PC-3 (cell line): ENCODE measurements around the gene COL27A1. TPM values are rescaled to one million over a fixed set of nuclear protein-coding genes. Genes with fewer than 3 reads are reported as not detected.

Source experiments
- ATAC-seq: fragments of 200-7000 bp; cut with Tn5 transposase; 2 replicates; pipeline ENCODE4 v1.9.1; 2020; ENCODE audit warnings: mild to moderate bottlenecking, moderate library complexity
- BruUV-seq: library from RNA; stranded (reverse); fragments of 400-500 nt; replicated peaks from 2 replicates; lab custom pipeline; 2021; lab: Mats Ljungman, UMichigan
- CTCF ChIA-PET: fragments of 300-600 bp; sonication (Branson Sonifier 250); formaldehyde crosslinking; loops from one replicate; lab custom pipeline; 2022; ENCODE audit warnings: antibody characterized with exemption; lab: Charles Lee
- POLR2A ChIA-PET: fragments of 300-600 bp; sonication (Branson Sonifier 250); formaldehyde crosslinking; loops from one replicate; lab custom pipeline; 2022; ENCODE audit warnings: antibody characterized with exemption; ENCODE audit not compliant: unreplicated experiment; lab: Charles Lee
- DNase-seq: peaks from one replicate; pipeline ENCODE4 v3.0.0-alpha.2; 2015
- H2AFZ ChIP-seq: fragments of 300-600 bp; sonication (generic); 2 replicates; pipeline ENCODE4 v1.6.0; 2016; ENCODE audit warnings: antibody characterized with exemption, low read length
- H3F3A ChIP-seq: fragments of 300-600 bp; sonication (generic); one replicate; pipeline ENCODE4 v1.6.0; 2017; ENCODE audit warnings: antibody characterized with exemption, low read length, control low read depth, mild to moderate bottlenecking; ENCODE audit not compliant: unreplicated experiment
- H3K27ac ChIP-seq: fragments of 300-600 bp; sonication (generic); 2 replicates; pipeline ENCODE4 v1.5.1; 2016; ENCODE audit warnings: mild to moderate bottlenecking, low read length
- H3K27me3 ChIP-seq: fragments of 300-600 bp; sonication (generic); 2 replicates; pipeline ENCODE4 v1.6.1; 2016; ENCODE audit warnings: low read length, mixed read lengths
- H3K36me3 ChIP-seq: fragments of 300-600 bp; sonication (generic); 2 replicates; pipeline ENCODE4 v1.6.1; 2016; ENCODE audit warnings: low read depth, mixed run types, low read length, mixed read lengths
- H3K4me1 ChIP-seq: fragments of 300-600 bp; sonication (generic); 2 replicates; pipeline ENCODE4 v1.5.1; 2016; ENCODE audit warnings: low read length; ENCODE audit not compliant: insufficient read depth
- H3K4me2 ChIP-seq: fragments of 300-600 bp; sonication (generic); 2 replicates; pipeline ENCODE4 v1.6.0; 2016; ENCODE audit warnings: low read length
- H3K4me3 ChIP-seq: fragments of 300-600 bp; sonication (generic); 2 replicates; pipeline ENCODE4 v1.5.1; 2016; ENCODE audit warnings: mild to moderate bottlenecking, low read length, mixed read lengths
- H3K79me2 ChIP-seq: fragments of 300-600 bp; sonication (generic); 2 replicates; pipeline ENCODE4 v1.6.1; 2017; ENCODE audit warnings: low read length, mixed read lengths
- H3K9ac ChIP-seq: fragments of 300-600 bp; sonication (generic); 2 replicates; pipeline ENCODE4 v1.6.0; 2016; ENCODE audit warnings: mild to moderate bottlenecking, low read length
- H3K9me2 ChIP-seq: fragments of 300-600 bp; sonication (generic); replicated peaks from 2 replicates; pipeline ENCODE4 v1.6.1; 2016; ENCODE audit warnings: mixed run types, low read length, mixed read lengths
- H3K9me3 ChIP-seq: fragments of 300-600 bp; sonication (generic); 2 replicates; pipeline ENCODE4 v1.6.1; 2016; ENCODE audit warnings: low read length, mixed read lengths
- H4K20me1 ChIP-seq: fragments of 300-600 bp; sonication (generic); 2 replicates; pipeline ENCODE4 v1.6.1; 2016; ENCODE audit warnings: low read length, mixed read lengths
- EZH2 ChIP-seq: fragments of 300-600 bp; sonication (generic); IDR thresholded peaks from one replicate; pipeline ENCODE4 v1.6.1; 2017; ENCODE audit warnings: antibody characterized with exemption, mild to moderate bottlenecking, low read length; ENCODE audit not compliant: unreplicated experiment
- EZH2phosphoT487 ChIP-seq: fragments of 300-600 bp; sonication (generic); IDR thresholded peaks from 2 replicates; pipeline ENCODE4 v1.6.1; 2018; ENCODE audit warnings: mild to moderate bottlenecking, antibody characterized with exemption, low read length, borderline replicate concordance
- intact Hi-C: fragments of 100-400 bp; cut with micrococcal nuclease; formaldehyde crosslinking; loops from 2 replicates; pipeline ENCODE4 v1.9.0; 2023
- total RNA-seq: library from RNA; depleted of rRNA; stranded (reverse); fragments of >200 nt; gene quantifications from 2 replicates; pipeline ENCODE4 v1.2.3, GENCODE V29; 2014
- TF ChIP-seq, protein P1 (sequence below): fragments of 300-600 bp; sonication (generic); conservative IDR thresholded peaks from 2 replicates; pipeline ENCODE4 v1.5.1; 2017; ENCODE audit warnings: antibody characterized with exemption, low read depth, mild to moderate bottlenecking, low read length

The COL27A1 gene
- total RNA-seq, 1 experiment from 2014 or later: 4.3 TPM

DNA sequence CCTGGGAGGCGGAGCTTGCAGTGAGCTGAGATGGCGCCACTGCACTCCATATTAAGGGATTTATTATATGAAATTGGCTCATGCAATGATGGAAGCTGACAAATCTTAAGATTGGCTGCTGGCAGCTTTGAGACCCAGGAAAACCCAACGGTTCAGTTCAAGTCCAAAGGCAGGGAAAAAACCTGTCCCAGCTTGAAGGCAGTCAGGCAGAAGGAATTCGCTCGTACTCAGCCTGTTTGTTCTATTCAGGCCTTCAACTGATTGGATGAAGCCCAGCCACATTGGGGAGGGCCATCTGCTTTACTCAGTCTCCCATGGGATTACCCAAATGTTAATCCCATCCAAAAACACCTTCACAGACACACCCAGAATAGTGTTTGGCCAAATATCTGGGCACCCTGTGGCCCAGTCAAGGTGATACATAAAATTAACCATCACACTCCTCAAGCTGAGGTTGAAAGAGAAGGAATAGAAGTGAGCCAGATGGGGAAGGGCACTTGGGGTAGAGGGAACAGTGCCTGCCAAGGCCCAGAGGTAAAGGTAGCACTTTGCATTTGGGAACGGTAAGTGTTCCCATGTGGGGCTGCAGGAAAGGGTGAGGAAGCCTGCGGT lies 159.0 kb downstream of the COL27A1 start:
- ATAC-seq (no peak), DNase-seq (no peak)
- no peak overlapping the region for H3K27ac ChIP-seq

DNA sequence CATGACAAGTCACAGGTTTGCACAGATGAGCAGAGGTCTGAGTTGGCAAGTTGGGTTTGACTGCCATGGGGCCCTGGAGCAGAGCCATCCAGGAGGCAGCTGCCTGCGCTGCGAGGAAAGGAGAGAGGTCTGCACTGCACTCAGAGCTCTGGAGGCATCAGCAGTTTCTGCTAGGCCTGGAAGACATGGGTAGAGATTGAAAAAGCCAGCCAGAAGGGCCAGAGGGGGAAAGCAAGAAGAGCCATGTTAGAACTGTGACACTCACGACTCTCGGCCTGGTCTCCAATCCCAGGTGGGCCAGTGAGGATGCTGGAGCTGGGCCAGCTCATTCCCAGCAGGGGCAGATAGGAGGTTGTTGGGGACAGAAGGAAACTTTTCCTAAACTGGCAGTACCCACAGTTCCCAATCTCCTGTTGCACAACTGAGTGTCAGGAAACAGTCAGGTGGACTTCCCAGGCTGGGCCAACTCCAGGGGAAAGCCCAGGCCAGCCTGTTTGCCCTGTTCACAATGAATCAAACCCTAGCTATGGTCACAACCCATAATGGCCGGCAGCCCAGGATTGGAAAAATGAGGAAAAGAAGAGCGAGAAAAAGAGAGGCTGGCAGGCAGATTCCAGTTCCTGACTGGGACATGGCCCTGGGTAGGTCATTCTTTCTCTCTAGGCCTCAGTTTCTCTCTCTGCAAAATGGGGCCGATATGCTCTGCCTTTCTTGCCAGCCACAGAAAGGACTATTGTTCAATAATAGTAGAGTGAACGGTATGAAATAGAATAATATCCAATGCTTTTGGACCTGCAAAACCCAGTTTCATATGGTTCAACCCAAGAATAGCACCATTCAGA lies 159.8 kb downstream of the COL27A1 start:
- Histone ChIP-seq H4K20me1 (no peaks in the 10 kb centered on the region), H3F3A (no peaks in the 10 kb centered on the region), H3K4me2 (no peak overlapping the region), H3K27me3 (no peaks in the 10 kb centered on the region), H3K9me2 (no peaks in the 10 kb centered on the region), H3K27ac (no peak overlapping the region), H3K9ac (no peak overlapping the region), H3K4me3 (no peak overlapping the region), H3K4me1 (no peaks in the 10 kb centered on the region), H3K79me2 (no peaks in the 10 kb centered on the region), H3K9me3 (no peaks in the 10 kb centered on the region), H2AFZ (no peak overlapping the region), H3K36me3 (no peaks in the 10 kb centered on the region)
- ChIA-PET CTCF (interaction anchor here (0.6 kb wide), 1 partner anchor 24 kb away, joined by 6 read pairs; no protein-coding TSS in a partner anchor), POLR2A (no interaction called here)
- TF ChIP-seq EZH2 (no peak), EZH2phosphoT487 (no peak)
- TF ChIP-seq, protein P1, sequence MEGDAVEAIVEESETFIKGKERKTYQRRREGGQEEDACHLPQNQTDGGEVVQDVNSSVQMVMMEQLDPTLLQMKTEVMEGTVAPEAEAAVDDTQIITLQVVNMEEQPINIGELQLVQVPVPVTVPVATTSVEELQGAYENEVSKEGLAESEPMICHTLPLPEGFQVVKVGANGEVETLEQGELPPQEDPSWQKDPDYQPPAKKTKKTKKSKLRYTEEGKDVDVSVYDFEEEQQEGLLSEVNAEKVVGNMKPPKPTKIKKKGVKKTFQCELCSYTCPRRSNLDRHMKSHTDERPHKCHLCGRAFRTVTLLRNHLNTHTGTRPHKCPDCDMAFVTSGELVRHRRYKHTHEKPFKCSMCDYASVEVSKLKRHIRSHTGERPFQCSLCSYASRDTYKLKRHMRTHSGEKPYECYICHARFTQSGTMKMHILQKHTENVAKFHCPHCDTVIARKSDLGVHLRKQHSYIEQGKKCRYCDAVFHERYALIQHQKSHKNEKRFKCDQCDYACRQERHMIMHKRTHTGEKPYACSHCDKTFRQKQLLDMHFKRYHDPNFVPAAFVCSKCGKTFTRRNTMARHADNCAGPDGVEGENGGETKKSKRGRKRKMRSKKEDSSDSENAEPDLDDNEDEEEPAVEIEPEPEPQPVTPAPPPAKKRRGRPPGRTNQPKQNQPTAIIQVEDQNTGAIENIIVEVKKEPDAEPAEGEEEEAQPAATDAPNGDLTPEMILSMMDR: no peak
- ATAC-seq (no peak), DNase-seq (no peak)
- no TSS peak for BruUV-seq
- intact Hi-C loops: no loop called here

More for the DNA sequence above, 159.0 kb downstream of the COL27A1 start:
- Histone ChIP-seq H3K9me3 (no peaks in the 10 kb centered on the region), H3K79me2 (no peaks in the 10 kb centered on the region), H3K36me3 (no peaks in the 10 kb centered on the region), H3K27me3 (no peaks in the 10 kb centered on the region), H3K9ac (no peak overlapping the region), H3F3A (no peaks in the 10 kb centered on the region), H4K20me1 (no peaks in the 10 kb centered on the region), H3K9me2 (no peaks in the 10 kb centered on the region), H2AFZ (no peak overlapping the region), H3K4me2 (no peak overlapping the region), H3K4me1 (no peaks in the 10 kb centered on the region), H3K4me3 (no peak overlapping the region)
- no TSS peak for BruUV-seq
- POLR2A ChIA-PET: no interaction called here
- intact Hi-C loops: no loop called here
- TF ChIP-seq EZH2 (no peak), EZH2phosphoT487 (no peak)
- TF ChIP-seq, protein P1: no peak
- CTCF ChIA-PET: interaction anchor here (0.6 kb wide), 1 partner anchor 24 kb away, joined by 6 read pairs; no protein-coding TSS in a partner anchor
